Stimulated activated CD8-positive, alpha-beta memory T cell treated with anti-CD3 and anti-CD28 coated beads, Interleukin-4, amount 100 ng/mL, for 48 hours (primary cell): ENCODE data around the gene DOCK2.
"Not testable (repeated sequence)": the region's sequence is repeated elsewhere in the genome, so short reads cannot be mapped to it uniquely, and the experiment has no call there.

Experiments used
- DNase-seq: peaks from one replicate; pipeline ENCODE4 v3.0.0-alpha.2; 2020

DOCK2 gene

GRCh38 chr5:169723103-169723831, 86.2 kb downstream of the DOCK2 start:
- no peak for DNase-seq

DNA sequence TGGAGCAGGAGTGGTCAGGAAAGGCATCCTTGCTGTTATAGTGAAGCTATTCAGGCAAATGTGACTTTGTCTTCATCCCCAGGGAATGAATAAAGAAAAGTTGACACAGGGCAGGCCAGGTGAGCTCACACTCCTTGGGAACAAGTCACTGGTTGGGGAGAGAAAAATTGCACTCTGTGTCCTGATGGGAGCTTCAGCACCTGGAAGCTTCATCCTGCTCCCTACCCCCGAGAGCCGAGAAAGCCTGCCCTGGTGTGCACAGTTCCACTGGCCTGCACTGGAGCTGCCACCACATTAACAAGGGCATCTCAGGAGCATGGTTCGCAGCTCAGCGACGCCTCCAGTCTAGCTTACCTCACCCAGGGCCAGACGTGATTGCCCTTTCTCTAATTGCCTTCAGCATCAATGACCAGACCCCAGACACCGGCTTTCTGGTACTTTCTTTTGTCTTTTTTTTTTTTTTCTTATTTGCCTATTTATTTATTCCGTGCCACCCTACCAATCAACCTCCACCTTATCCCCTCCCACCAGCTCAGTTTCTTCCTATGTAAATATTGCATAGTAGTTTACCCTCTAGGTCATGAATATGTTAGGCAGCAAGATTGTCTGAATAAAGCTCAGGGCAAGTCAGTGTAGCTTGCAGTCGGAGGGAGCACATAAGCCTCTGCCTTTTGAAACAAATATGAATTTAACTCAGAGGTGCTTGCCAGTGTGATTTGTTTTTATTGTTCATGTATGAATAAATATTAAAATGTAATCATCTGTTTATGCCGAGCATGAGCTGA, 87.4 kb downstream of the DOCK2 start:
- no peak for DNase-seq

GRCh38 chr5:169725665-169726064, 88.6 kb downstream of the DOCK2 start:
- not testable (repeated sequence) for DNase-seq

DNA sequence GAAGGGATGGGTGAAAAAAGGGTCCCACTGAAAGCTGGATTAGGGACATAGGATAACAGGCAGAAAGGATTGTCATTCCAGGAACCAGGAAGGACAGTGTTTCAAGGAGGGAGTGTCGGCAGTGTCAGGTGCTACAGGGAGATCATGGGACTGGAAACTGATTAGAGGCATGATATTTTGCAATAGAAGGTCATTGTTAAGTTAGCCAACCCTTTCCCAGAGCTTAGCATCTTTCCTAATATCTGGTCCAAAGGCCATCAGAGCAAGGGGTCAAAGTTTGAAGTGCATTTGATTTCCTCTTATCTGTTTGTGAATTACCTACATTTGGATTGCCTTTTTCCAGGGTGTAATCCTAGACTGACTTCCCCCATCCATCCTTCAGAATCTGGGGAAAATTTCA, 91.3 kb downstream of the DOCK2 start:
- DNase-seq = no peak

- no peak for DNase-seq
These were observed 94.1 kb downstream of the DOCK2 start for GRCh38 chr5:169731221-169731620.

DNA sequence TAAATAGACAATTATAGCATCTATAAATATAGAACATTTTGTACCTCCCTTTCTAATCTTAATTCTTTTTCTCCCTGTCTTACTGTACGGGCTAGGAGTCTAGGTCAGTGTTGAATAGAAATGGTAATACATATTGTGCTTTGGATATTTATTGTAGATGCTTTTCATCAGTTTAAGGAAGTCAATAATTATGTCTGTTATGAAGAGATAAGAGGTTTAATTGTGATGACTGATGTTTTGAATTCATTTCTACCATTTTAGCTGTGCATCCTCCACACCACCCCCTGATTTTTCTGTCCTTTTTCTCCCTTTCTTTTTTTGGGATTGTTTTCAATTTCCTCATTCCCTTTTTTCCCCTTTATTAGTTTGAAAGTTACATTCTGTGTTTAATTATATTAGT, 95.8 kb downstream of the DOCK2 start:
- DNase-seq = no peak

GRCh38 chr5:169735913-169736312, 98.8 kb downstream of the DOCK2 start:
- no peak for DNase-seq

DNA sequence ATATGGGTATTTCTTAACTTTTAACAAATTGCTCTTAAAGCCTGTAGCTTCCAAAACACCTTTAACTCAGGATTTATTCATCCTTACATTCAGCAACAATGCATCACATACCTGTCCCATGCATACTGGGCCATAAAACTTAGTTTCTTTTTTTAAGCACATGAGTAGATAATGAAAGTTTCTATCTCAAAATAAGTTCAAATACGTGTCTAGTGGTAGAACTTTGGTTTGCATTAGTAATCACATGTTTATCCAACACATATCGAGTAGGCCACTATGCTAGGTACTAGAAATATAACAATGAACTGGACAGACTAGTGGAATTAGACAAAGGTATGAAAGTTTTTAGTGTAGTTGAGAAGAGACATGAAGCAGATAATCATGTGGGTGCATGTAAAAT, 99.6 kb downstream of the DOCK2 start:
- no peak for DNase-seq

GRCh38 chr5:169740435-169740834, 103.4 kb downstream of the DOCK2 start:
- DNase-seq = no peak

DNA sequence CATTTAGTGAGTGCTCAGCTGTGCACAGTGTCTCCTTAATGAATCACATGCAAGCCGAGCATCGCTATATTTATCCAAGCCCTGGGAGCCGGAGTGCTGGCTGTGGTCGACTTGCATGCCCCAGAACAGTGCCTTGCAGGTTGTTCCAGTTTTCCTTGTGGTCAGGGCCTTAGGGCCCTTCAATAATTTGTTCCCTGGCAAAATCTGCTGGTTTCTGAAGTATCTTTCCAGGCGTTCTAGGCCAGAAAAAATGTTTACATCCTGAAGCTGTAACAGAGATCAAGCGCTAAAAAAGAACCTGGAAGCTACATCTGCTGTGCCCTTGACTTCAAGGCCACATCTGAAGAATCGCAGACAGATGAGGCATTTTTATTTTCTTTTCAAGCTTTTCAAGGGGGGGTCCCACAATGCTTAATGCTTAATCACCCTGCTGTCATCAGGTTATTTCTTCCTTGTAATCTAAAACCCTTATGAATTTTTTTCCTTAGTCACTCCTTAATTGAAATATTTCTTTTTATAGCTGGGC, 105.8 kb downstream of the DOCK2 start:
- no peak for DNase-seq

DNA sequence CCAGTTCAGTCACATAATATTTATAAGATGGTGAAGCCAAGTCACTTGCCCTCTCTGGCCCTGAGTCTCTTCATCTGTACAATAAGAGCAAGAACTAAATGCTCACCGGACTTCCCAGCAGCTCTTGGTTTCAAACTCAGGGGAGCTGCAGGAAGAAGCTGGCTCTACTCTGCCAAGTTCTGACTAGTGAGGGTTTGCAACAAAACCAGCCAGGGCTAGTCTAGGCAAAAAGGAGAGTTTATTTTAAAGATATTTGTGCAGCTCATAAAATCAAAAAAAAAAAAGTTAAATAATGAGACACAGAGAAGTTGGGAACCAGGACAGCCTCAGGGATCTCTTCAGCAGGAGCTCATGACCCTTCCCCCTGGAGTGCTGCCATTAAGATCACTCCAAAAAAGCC, 107.3 kb downstream of the DOCK2 start:
- DNase-seq = no peak

DNA sequence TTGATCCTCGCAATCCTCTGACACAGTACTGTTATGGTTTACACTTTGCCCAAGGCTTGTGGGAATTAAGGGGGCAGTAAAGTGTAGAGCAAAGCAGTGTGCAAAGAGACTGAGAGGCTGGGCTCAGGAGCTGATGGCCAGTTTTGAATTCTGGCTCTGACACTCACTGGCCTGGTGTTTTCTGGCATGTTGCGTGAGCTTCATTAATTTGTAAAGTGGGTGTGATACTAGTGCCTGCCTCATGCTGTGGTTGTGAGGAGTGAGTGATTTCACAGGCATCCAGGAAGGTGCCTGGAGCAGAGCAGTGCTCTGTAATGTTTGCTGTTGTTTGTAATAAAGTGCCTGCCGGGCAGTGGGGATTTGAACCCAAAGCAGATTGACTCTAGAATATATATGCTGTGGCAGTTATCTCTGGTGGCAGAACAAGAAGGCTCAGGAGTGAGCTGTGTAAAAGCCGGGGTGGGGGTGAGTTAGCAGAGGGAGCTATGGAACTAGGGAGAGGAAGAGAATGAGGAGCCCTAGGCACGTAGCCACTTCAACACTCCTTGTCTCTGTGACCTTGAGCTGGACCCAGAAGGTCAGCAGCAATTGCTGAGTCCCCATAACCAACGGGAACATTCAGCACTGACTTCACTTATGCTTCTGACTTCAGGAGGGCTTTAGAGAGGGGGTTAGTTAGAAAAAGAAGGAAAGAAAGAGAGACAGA, 108.5 kb downstream of the DOCK2 start:
- DNase-seq = no peak

DNA sequence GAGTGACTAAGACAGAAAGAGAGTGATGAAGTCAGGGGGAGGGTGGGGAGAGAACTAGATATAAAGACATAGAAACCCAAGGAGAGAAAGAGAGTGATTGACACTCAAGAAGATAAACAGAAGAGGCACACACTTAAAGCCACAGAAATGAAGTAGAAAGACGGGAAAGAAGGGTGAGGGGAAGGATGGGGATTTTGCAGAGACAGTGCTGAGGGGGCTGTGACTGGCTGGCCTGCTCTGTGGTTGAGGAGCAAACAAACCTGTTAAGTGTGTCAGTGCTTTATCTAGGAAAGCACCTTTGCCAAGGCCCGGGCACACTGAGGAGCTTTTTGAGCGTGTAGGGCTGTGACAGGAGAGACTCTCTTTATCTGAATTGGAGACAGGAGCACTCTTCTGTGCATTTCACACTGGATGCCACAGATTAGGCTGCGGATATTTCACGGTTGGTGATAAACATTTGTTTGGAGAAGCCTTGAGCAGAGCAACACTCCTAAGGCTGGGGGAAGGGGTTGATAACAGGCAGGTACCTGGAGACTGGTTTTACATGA, 109.1 kb downstream of the DOCK2 start:
- no peak for DNase-seq

DNA sequence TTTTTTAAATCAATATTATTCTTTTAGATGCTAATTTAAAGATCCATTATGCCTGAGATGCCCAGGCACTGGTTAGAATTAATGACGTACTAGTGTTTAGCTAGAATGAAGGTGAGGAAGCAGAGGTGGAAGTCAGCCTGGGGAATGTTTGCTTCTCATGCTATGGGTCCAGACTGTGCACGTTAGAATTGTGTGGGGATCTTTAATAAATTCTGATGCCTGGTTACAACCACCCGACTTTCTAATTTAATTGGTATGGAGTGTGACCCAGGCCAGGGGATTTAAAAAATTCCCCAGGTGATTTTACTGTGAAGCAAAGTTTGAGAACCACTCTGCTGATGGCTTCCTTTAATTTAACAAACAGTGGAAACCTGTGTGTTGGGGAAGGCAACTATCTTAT, 111.1 kb downstream of the DOCK2 start:
- DNase-seq = no peak

DNA sequence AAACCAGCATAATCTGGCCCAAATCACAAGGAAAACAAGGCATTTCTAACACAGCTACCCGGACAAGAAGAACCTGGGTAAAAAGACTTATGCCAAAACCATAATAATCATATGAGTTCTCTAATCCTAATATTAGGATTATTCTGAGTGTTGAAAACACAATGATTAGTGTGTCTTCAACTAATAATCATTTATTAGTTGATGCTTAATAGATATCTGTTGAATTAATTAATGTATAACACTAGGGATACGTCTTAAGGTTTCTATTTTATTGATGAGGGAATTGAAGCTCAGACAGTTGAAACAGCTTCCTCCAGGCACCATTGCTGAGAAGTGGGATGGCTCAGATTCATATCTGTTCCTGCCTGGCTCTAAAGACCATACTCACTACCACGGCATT, 112.2 kb downstream of the DOCK2 start:
- no peak for DNase-seq

GRCh38 chr5:169751490-169751889, 114.4 kb downstream of the DOCK2 start:
- no peak for DNase-seq

- DNase-seq = not testable (repeated sequence)
These were observed 115.5 kb downstream of the DOCK2 start for GRCh38 chr5:169752566-169752965.

DNA sequence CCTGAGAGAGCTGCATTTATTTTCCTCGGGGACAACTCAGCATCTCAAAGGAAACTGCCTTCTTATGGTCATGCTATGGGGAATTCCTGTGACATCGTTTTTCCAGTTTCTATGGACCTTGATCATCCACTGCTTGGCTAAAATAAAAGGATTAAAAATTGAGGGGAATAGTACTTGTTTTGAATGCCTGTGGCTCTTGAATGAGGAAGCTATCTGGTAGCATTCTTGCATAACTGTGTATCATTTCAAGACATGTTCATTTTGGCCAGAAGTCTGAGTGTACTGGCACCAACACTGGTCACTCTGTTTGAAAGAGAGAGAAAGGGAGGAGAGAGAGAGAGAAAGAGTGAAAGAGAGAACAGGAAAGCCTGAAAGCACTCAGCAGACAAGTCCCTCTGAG, 116.7 kb downstream of the DOCK2 start:
- DNase-seq = no peak

DNA sequence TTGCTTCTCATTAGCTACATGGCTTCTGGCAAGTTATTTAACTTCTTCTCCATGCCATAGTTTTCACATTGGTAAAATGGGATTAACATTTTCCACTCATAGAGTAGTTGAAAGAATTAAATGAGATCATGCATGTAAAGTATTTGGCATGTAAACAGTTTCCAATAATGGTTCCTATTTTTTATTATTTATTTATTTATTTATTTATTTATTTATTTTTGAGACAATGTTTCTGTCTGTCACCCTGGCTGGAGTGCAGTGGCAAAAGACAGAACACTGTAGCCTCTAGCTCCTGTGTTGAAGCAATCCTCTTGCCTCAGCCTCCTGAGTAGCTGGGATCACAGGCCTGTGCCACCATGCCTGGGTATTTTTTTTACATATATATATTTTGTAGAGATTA, 117.7 kb downstream of the DOCK2 start:
- DNase-seq = no peak

DNA sequence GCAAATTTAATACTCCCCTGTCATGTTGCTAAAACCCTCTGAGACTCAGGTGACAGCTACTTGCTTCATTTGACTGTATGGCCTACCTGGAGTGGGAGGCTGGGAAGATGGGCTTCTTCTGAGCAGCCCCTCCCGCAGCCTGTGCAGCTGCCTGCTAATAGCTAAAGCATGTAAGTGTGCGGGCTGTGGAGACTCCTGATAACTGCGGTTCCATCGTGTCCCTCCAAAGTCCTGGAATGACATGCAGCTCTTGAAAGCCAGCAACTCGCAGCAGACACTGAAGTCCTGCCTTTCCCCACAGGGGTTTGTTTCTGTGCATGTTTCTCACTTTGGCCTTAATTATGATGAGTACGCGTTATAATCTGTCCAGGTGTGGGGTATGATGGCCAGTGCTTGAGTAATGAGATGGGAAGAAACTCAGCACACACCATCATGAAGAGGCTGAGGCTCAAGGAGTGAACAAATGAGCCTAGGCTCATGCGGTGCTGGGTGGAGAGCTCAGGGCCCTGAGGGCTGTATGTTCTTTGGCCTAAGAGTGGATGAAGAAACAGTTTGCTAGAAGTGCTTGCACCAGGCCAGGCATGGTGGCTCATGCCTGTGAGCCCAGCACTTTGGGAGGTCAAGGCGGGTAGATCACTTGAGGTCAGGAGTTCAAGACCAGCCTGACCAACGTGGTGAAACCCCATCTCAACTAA, 119.1 kb downstream of the DOCK2 start:
- DNase-seq = no peak

GRCh38 chr5:169757016-169757415, 119.9 kb downstream of the DOCK2 start:
- no peak for DNase-seq

GRCh38 chr5:169758886-169759285, 121.8 kb downstream of the DOCK2 start:
- no peak for DNase-seq

- DNase-seq = no peak
These were observed 123.2 kb downstream of the DOCK2 start for GRCh38 chr5:169760229-169760628.
